K562 (cell line): ENCODE data around the gene TRMT1. TPM values are rescaled to one million over a fixed set of nuclear protein-coding genes. Genes with fewer than 3 reads are reported as not detected.

ENCODE experiments used
- HEY1 ChIP-seq: fragments of 250-450 bp; sonication (Bioruptor Pico); IDR thresholded peaks from 2 replicates; pipeline ENCODE4 v1.5.0; 2020; ENCODE audit warnings: mild to moderate bottlenecking, moderate library complexity, borderline replicate concordance
- MIER1 ChIP-seq: fragments of 450-650 bp; IDR thresholded peaks from 2 replicates; pipeline ENCODE4 v1.6.1; 2016; ENCODE audit warnings: antibody characterized with exemption, mild to moderate bottlenecking, low read depth
- PCBP1 ChIP-seq: fragments of 200-400 bp; formaldehyde crosslinking; IDR thresholded peaks from 2 replicates; pipeline ENCODE4 v1.6.1; 2018; ENCODE audit warnings: mild to moderate bottlenecking, low read depth, low read length; ENCODE audit not compliant: poor library complexity, severe bottlenecking
- SIX5 ChIP-seq, 2 experiments: IDR thresholded peaks; 2 replicates each; pipeline ENCODE4 v1.6.1; 2011; ENCODE audit warnings: low read length in 2 of 2, borderline replicate concordance in 1 of 2, low read depth in 1 of 2, mild to moderate bottlenecking in 1 of 2, moderate library complexity in 1 of 2; ENCODE audit not compliant: insufficient read depth in 1 of 2
- ZNF274 ChIP-seq: IDR thresholded peaks from 2 replicates; pipeline ENCODE4 v1.6.1; 2011; ENCODE audit warnings: low read depth, mild to moderate bottlenecking, low read length, moderate library complexity, borderline replicate concordance
- polyA plus RNA-seq, 8 experiments: library from polyadenylated mRNA; depleted of rRNA in 4 of 8; stranded (reverse) in 5 of 8; unstranded in 3 of 8; fragments of >200 nt; fragmentation: Nextera tagmentation in 2 of 8; fragmentation: Illumina TruSeq in 1 of 8; extraction: Ambion mirVana in 2 of 8; extraction: Trizol in 1 of 8; gene quantifications; 2 replicates each; pipeline versions ENCODE4 v1.2.1 to v1.2.3, GENCODE V29; 2011 to 2014; ENCODE audit warnings: inconsistent platforms in 1 of 8, missing spikeins in 1 of 8
- total RNA-seq, 7 experiments: library from RNA; depleted of rRNA in 6 of 7; stranded (reverse); fragments of >200 nt in 6 of 7; fragmentation: Illumina TruSeq in 2 of 7; extraction: Trizol in 2 of 7; gene quantifications; 2 replicates each; pipeline versions ENCODE4 v1.2.1 to v1.2.3, GENCODE V29; 2011 to 2021; ENCODE audit warnings: low replicate concordance in 1 of 7
- TF ChIP-seq, protein P1 (sequence below): sonication (generic); formaldehyde crosslinking; IDR thresholded peaks from 2 replicates; pipeline ENCODE4 v1.8.0; 2023; ENCODE audit warnings: missing genetic modification reagents, mild to moderate bottlenecking, borderline replicate concordance
- TF ChIP-seq, protein P2 (sequence below): fragments of 250-450 bp; sonication (Bioruptor Pico); IDR thresholded peaks from 2 replicates; pipeline ENCODE4 v1.8.0; 2022; ENCODE audit warnings: moderate library complexity, mild to moderate bottlenecking, inconsistent platforms
- TF ChIP-seq, protein P3 (sequence below): fragments of 450-650 bp; IDR thresholded peaks from 2 replicates; pipeline ENCODE4 v1.6.1; 2017; ENCODE audit warnings: antibody characterized with exemption, mild to moderate bottlenecking
- TF ChIP-seq, protein P4 (sequence below): fragments of 200-400 bp; formaldehyde crosslinking; IDR thresholded peaks from 2 replicates; pipeline ENCODE4 v1.6.1; 2017; ENCODE audit warnings: mild to moderate bottlenecking, low read depth, low read length, moderate library complexity
- TF ChIP-seq, protein P5 (sequence below): fragments of 250-450 bp; sonication (Bioruptor Pico); IDR thresholded peaks from 2 replicates; pipeline ENCODE4 v1.8.0; 2022; ENCODE audit warnings: inconsistent platforms

Gene TRMT1
- total and polyA plus RNA-seq, 9 of the 15 experiments (the other 6 are each of a cell fraction or from before 2014, with no cell fraction given), result 5.8 to 158 (median 54.3) TPM

DNA sequence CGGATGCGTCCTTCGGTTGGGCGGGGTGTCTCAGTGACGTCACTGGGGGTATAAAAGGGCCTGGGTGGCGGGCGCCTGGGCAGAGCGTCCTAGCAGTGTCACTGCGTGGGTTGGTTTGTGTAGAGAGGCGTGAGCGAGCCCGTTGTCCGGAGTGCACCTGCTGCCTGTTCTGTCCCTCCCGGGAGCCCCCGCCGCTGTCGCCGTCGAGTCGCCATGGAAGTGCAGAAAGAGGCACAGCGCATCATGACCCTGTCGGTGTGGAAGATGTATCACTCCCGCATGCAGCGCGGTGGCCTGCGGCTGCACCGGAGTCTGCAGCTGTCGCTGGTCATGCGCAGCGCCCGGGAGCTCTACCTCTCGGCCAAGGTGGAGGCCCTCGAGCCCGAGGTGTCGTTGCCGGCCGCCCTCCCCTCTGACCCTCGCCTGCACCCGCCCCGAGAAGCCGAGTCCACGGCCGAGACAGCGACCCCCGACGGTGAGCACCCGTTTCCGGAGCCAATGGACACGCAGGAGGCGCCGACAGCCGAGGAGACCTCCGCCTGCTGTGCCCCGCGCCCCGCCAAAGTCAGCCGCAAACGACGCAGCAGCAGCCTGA lies 36.5 kb upstream of the TRMT1 start (continued):
- TF ChIP-seq, protein P1, sequence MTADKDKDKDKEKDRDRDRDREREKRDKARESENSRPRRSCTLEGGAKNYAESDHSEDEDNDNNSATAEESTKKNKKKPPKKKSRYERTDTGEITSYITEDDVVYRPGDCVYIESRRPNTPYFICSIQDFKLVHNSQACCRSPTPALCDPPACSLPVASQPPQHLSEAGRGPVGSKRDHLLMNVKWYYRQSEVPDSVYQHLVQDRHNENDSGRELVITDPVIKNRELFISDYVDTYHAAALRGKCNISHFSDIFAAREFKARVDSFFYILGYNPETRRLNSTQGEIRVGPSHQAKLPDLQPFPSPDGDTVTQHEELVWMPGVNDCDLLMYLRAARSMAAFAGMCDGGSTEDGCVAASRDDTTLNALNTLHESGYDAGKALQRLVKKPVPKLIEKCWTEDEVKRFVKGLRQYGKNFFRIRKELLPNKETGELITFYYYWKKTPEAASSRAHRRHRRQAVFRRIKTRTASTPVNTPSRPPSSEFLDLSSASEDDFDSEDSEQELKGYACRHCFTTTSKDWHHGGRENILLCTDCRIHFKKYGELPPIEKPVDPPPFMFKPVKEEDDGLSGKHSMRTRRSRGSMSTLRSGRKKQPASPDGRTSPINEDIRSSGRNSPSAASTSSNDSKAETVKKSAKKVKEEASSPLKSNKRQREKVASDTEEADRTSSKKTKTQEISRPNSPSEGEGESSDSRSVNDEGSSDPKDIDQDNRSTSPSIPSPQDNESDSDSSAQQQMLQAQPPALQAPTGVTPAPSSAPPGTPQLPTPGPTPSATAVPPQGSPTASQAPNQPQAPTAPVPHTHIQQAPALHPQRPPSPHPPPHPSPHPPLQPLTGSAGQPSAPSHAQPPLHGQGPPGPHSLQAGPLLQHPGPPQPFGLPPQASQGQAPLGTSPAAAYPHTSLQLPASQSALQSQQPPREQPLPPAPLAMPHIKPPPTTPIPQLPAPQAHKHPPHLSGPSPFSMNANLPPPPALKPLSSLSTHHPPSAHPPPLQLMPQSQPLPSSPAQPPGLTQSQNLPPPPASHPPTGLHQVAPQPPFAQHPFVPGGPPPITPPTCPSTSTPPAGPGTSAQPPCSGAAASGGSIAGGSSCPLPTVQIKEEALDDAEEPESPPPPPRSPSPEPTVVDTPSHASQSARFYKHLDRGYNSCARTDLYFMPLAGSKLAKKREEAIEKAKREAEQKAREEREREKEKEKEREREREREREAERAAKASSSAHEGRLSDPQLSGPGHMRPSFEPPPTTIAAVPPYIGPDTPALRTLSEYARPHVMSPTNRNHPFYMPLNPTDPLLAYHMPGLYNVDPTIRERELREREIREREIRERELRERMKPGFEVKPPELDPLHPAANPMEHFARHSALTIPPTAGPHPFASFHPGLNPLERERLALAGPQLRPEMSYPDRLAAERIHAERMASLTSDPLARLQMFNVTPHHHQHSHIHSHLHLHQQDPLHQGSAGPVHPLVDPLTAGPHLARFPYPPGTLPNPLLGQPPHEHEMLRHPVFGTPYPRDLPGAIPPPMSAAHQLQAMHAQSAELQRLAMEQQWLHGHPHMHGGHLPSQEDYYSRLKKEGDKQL (CRISPR knock-in tag), result no peak
- TF ChIP-seq, protein P2, sequence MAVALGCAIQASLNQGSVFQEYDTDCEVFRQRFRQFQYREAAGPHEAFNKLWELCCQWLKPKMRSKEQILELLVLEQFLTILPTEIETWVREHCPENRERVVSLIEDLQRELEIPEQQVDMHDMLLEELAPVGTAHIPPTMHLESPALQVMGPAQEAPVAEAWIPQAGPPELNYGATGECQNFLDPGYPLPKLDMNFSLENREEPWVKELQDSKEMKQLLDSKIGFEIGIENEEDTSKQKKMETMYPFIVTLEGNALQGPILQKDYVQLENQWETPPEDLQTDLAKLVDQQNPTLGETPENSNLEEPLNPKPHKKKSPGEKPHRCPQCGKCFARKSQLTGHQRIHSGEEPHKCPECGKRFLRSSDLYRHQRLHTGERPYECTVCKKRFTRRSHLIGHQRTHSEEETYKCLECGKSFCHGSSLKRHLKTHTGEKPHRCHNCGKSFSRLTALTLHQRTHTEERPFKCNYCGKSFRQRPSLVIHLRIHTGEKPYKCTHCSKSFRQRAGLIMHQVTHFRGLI (CRISPR knock-in tag), result no peak
- TF ChIP-seq, protein P3, sequence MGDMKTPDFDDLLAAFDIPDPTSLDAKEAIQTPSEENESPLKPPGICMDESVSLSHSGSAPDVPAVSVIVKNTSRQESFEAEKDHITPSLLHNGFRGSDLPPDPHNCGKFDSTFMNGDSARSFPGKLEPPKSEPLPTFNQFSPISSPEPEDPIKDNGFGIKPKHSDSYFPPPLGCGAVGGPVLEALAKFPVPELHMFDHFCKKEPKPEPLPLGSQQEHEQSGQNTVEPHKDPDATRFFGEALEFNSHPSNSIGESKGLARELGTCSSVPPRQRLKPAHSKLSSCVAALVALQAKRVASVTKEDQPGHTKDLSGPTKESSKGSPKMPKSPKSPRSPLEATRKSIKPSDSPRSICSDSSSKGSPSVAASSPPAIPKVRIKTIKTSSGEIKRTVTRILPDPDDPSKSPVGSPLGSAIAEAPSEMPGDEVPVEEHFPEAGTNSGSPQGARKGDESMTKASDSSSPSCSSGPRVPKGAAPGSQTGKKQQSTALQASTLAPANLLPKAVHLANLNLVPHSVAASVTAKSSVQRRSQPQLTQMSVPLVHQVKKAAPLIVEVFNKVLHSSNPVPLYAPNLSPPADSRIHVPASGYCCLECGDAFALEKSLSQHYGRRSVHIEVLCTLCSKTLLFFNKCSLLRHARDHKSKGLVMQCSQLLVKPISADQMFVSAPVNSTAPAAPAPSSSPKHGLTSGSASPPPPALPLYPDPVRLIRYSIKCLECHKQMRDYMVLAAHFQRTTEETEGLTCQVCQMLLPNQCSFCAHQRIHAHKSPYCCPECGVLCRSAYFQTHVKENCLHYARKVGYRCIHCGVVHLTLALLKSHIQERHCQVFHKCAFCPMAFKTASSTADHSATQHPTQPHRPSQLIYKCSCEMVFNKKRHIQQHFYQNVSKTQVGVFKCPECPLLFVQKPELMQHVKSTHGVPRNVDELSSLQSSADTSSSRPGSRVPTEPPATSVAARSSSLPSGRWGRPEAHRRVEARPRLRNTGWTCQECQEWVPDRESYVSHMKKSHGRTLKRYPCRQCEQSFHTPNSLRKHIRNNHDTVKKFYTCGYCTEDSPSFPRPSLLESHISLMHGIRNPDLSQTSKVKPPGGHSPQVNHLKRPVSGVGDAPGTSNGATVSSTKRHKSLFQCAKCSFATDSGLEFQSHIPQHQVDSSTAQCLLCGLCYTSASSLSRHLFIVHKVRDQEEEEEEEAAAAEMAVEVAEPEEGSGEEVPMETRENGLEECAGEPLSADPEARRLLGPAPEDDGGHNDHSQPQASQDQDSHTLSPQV, result no peak
- peak; percentile 24; the same call in 1 of the 2 replicates for TF ChIP-seq ZNF274
- TF ChIP-seq, protein P4, sequence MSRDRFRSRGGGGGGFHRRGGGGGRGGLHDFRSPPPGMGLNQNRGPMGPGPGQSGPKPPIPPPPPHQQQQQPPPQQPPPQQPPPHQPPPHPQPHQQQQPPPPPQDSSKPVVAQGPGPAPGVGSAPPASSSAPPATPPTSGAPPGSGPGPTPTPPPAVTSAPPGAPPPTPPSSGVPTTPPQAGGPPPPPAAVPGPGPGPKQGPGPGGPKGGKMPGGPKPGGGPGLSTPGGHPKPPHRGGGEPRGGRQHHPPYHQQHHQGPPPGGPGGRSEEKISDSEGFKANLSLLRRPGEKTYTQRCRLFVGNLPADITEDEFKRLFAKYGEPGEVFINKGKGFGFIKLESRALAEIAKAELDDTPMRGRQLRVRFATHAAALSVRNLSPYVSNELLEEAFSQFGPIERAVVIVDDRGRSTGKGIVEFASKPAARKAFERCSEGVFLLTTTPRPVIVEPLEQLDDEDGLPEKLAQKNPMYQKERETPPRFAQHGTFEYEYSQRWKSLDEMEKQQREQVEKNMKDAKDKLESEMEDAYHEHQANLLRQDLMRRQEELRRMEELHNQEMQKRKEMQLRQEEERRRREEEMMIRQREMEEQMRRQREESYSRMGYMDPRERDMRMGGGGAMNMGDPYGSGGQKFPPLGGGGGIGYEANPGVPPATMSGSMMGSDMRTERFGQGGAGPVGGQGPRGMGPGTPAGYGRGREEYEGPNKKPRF, result no peak
- TF ChIP-seq, protein P5, sequence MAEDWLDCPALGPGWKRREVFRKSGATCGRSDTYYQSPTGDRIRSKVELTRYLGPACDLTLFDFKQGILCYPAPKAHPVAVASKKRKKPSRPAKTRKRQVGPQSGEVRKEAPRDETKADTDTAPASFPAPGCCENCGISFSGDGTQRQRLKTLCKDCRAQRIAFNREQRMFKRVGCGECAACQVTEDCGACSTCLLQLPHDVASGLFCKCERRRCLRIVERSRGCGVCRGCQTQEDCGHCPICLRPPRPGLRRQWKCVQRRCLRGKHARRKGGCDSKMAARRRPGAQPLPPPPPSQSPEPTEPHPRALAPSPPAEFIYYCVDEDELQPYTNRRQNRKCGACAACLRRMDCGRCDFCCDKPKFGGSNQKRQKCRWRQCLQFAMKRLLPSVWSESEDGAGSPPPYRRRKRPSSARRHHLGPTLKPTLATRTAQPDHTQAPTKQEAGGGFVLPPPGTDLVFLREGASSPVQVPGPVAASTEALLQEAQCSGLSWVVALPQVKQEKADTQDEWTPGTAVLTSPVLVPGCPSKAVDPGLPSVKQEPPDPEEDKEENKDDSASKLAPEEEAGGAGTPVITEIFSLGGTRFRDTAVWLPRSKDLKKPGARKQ (CRISPR knock-in tag), result no peak
- TF ChIP-seq PCBP1, result peak; percentile 97
- TF ChIP-seq SIX5 (IDR thresholded peaks at IDR 0.05; ENCODE audit: borderline replicate concordance in 1 of 2, insufficient read depth in 1 of 2, low read depth in 1 of 2, low read length in 2 of 2), result no peak
- no peak; the same call in 1 of the 2 replicates for TF ChIP-seq HEY1 (CRISPR knock-in tag)
- no peak for TF ChIP-seq MIER1
